Liver (tissue), 9 donors: ENCODE results near the gene KLF16. TPM values are rescaled to one million over a fixed set of nuclear protein-coding genes. Genes with fewer than 3 reads are reported as not detected.

Experiments
- DNase-seq: peaks from one replicate; pipeline ENCODE4 v3.0.0-alpha.2; 2017; ENCODE audit warnings: low spot score
- H3K27ac ChIP-seq, 2 donors: one replicate each; pipeline ENCODE4 v1.7.0; 2013; ENCODE audit warnings: inconsistent platforms in 2 of 2, low read length in 2 of 2, control low read depth in 1 of 2, low read depth in 1 of 2, mild to moderate bottlenecking in 1 of 2
- H3K27me3 ChIP-seq, 4 donors: one replicate each; pipeline versions ENCODE4 v1.6.1 to v1.7.0; 2013; ENCODE audit warnings: low read length in 3 of 4, inconsistent platforms in 1 of 4, mild to moderate bottlenecking in 1 of 4, moderate library complexity in 1 of 4; ENCODE audit not compliant: control insufficient read depth in 4 of 4, insufficient read depth in 4 of 4
- H3K36me3 ChIP-seq, 4 donors: one replicate each; pipeline versions ENCODE4 v1.6.1 to v1.7.0; 2013; ENCODE audit warnings: low read length in 3 of 4, mild to moderate bottlenecking in 3 of 4, low read depth in 1 of 4, moderate library complexity in 1 of 4; ENCODE audit not compliant: control insufficient read depth in 4 of 4, insufficient read depth in 3 of 4
- H3K4me1 ChIP-seq, 4 donors: one replicate each; pipeline versions ENCODE4 v1.6.1 to v1.7.0; 2013; ENCODE audit warnings: low read length in 3 of 4, mild to moderate bottlenecking in 3 of 4, moderate library complexity in 1 of 4; ENCODE audit not compliant: control insufficient read depth in 4 of 4, insufficient read depth in 4 of 4
- H3K4me3 ChIP-seq, 3 donors: one replicate each; pipeline versions ENCODE4 v1.6.1 to v1.7.0; 2013; ENCODE audit warnings: low read length in 3 of 3, control low read depth in 1 of 3, low read depth in 1 of 3, mild to moderate bottlenecking in 1 of 3
- H3K9ac ChIP-seq, 2 donors: one replicate each; pipeline ENCODE4 v1.7.0; 2013; ENCODE audit warnings: low read length in 2 of 2, mild to moderate bottlenecking in 2 of 2, moderate library complexity in 2 of 2, control low read depth in 1 of 2, low read depth in 1 of 2
- H3K9me3 ChIP-seq, 4 donors: one replicate each; pipeline versions ENCODE4 v1.6.1 to v1.7.0; 2013; ENCODE audit warnings: low read length in 3 of 4; ENCODE audit not compliant: control insufficient read depth in 4 of 4
- CTCF ChIP-seq: fragments of 150-350 bp; IDR thresholded peaks from 2 replicates; pipeline ENCODE4 v1.5.1; 2017; ENCODE audit warnings: improper control_type of control experiment, low read depth, low read length; ENCODE audit not compliant: missing input control
- EGR1 ChIP-seq, 2 donors: IDR thresholded peaks; 2 replicates each; pipeline ENCODE4 v1.6.1; 2016 to 2018; ENCODE audit warnings: antibody characterized with exemption in 2 of 2, low read depth in 2 of 2
- FOXA1 ChIP-seq: IDR thresholded peaks from 2 replicates; pipeline ENCODE4 v1.6.1; 2016; ENCODE audit warnings: antibody characterized with exemption
- FOXA2 ChIP-seq: IDR thresholded peaks from 2 replicates; pipeline ENCODE4 v1.6.1; 2016; ENCODE audit warnings: antibody characterized with exemption
- HNF4G ChIP-seq: IDR thresholded peaks from 2 replicates; pipeline ENCODE4 v1.6.1; 2016; ENCODE audit warnings: antibody characterized with exemption
- JUND ChIP-seq, 2 donors: IDR thresholded peaks; 2 replicates each; pipeline ENCODE4 v1.6.1; 2016; ENCODE audit warnings: antibody characterized with exemption in 2 of 2
- NR2F2 ChIP-seq: IDR thresholded peaks from 2 replicates; pipeline ENCODE4 v1.6.1; 2016; ENCODE audit warnings: antibody characterized with exemption
- RAD21 ChIP-seq, 2 donors: IDR thresholded peaks; 2 replicates each; pipeline ENCODE4 v1.6.1; 2016; ENCODE audit warnings: antibody characterized with exemption in 2 of 2, mild to moderate bottlenecking in 2 of 2
- SP1 ChIP-seq: IDR thresholded peaks from 2 replicates; pipeline ENCODE4 v1.6.1; 2018; ENCODE audit warnings: antibody characterized with exemption, mild to moderate bottlenecking
- TAF1 ChIP-seq: conservative IDR thresholded peaks from 2 replicates; pipeline ENCODE4 v1.6.1; 2016; ENCODE audit warnings: antibody characterized with exemption, mild to moderate bottlenecking
- YY1 ChIP-seq: IDR thresholded peaks from 2 replicates; pipeline ENCODE4 v1.6.1; 2016; ENCODE audit warnings: antibody characterized with exemption, mild to moderate bottlenecking
- WGBS: extraction: QIAGEN DNeasy Blood & Tissue Kit; methylation state at CpG from one replicate; pipeline ENCODE4 v1.1.7; 2013; 5-methylcytosine and 5-hydroxymethylcytosine counted together
- polyA plus RNA-seq, 2 donors: library from polyadenylated mRNA; stranded (reverse) in 1 of 2; unstranded in 1 of 2; fragments of 200-250 nt in 1 of 2; fragments of >200 nt in 1 of 2; fragmentation: Nextera tagmentation in 1 of 2; extraction: Ambion mirVana in 1 of 2; gene quantifications; one replicate each; pipeline versions ENCODE4 v1.2.1 to v1.2.3, GENCODE V29; 2013 to 2015
- total RNA-seq, 2 donors: library from RNA; depleted of rRNA; stranded (reverse); fragments of >200 nt; gene quantifications; one replicate each; pipeline ENCODE4 v1.2.3, GENCODE V29; 2014
- TF ChIP-seq, protein P1 (sequence below): IDR thresholded peaks from 2 replicates; pipeline ENCODE4 v1.6.1; 2016; ENCODE audit warnings: antibody characterized with exemption
- TF ChIP-seq, protein P2 (sequence below): IDR thresholded peaks from 2 replicates; pipeline ENCODE4 v1.6.1; 2016; ENCODE audit warnings: antibody characterized with exemption
- donor health status: healthy.
- donor health status: healthy.
- donor health status: healthy.
- donor health status: healthy.
- donor health status: healthy.

The KLF16 gene
- total and polyA plus RNA-seq, 4 donors, result 1.2 to 14.8 (median 6.0) TPM

DNA sequence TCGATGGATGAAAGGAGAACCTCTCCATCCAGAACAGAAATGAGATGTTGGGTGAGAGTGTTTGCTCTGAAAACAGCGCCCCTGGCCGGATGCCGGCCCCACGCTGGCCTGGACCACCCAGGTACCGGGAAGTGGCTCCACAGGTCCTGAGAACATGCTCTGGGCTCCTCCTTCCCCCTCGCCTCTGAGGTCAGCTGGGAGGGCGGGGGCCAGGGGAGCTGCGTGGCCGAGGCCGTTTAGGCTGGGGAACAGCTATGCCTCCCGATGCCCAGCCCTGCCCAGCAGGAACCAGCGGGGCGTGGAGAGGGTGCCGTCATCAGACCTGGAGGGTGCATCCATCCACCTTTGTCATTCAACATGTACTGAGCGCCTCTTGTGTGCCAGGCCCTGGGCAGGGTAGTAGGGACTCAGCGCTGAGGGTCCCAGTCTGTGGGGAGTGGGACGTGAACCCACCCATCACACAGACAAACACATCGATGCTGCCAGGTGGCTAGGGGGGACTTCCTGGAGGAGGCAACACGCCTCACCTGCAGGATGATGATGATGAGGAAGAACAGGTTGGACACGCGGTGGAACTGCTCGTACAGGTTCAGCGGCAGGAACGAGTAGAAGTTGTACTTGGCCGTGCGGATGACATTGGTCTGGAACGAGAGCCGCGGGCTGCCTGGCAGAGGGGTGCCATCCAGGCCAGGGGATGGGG, 55.5 kb downstream of the KLF16 start:
- no peaks in the 10 kb centered on the region for H3K9me3 ChIP-seq
- H3K4me3 ChIP-seq, result no peak overlapping the region
- no peak for TF ChIP-seq EGR1 (IDR thresholded peaks at IDR 0.05; ENCODE audit: low read depth in 2 of 2)
- no peak for TF ChIP-seq FOXA1
- no peak for TF ChIP-seq YY1
- TF ChIP-seq JUND (IDR thresholded peaks at IDR 0.05), result no peak
- no peak for TF ChIP-seq FOXA2
- TF ChIP-seq HNF4G, result no peak
- no peak for TF ChIP-seq RAD21 (IDR thresholded peaks at IDR 0.05)
- no peak overlapping the region for H3K9ac ChIP-seq
- no peaks in the 10 kb centered on the region for H3K27me3 ChIP-seq
- 73% methylated on average over 30 of the region's 30 CpGs for WGBS
- DNase-seq, result no peak
- no peaks in the 10 kb centered on the region for H3K36me3 ChIP-seq
- peaks cover under 1 to 13% (median 5%) of the 10 kb centered on the region in 4 donors for H3K4me1 ChIP-seq
- no peak overlapping the region for H3K27ac ChIP-seq

GRCh38 chr19:1807030-1807694, 56.2 kb downstream of the KLF16 start:
- WGBS, result 72% methylated on average over 28 of the region's 28 CpGs
- DNase-seq, result no peak
- no peak overlapping the region for H3K9ac ChIP-seq

GRCh38 chr19:1806184-1807029, 57.0 kb downstream of the KLF16 start:
- DNase-seq, result no peak
- H3K36me3 ChIP-seq, result no peaks in the 10 kb centered on the region
- TF ChIP-seq RAD21 (IDR thresholded peaks at IDR 0.05) (no peak), CTCF (no peak), TAF1 (no peak), NR2F2 (no peak), FOXA1 (no peak), SP1 (no peak)
- TF ChIP-seq, protein P1, sequence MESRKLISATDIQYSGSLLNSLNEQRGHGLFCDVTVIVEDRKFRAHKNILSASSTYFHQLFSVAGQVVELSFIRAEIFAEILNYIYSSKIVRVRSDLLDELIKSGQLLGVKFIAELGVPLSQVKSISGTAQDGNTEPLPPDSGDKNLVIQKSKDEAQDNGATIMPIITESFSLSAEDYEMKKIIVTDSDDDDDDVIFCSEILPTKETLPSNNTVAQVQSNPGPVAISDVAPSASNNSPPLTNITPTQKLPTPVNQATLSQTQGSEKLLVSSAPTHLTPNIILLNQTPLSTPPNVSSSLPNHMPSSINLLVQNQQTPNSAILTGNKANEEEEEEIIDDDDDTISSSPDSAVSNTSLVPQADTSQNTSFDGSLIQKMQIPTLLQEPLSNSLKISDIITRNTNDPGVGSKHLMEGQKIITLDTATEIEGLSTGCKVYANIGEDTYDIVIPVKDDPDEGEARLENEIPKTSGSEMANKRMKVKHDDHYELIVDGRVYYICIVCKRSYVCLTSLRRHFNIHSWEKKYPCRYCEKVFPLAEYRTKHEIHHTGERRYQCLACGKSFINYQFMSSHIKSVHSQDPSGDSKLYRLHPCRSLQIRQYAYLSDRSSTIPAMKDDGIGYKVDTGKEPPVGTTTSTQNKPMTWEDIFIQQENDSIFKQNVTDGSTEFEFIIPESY, result no peak
- TF ChIP-seq, protein P2, sequence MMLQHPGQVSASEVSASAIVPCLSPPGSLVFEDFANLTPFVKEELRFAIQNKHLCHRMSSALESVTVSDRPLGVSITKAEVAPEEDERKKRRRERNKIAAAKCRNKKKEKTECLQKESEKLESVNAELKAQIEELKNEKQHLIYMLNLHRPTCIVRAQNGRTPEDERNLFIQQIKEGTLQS, result no peak
- no peaks in the 10 kb centered on the region for H3K27me3 ChIP-seq
- no peak overlapping the region for H3K9ac ChIP-seq
- no peaks in the 10 kb centered on the region for H3K4me1 ChIP-seq
- H3K9me3 ChIP-seq, result no peaks in the 10 kb centered on the region
- 82% methylated on average over 45 of the region's 45 CpGs for WGBS
- no peak overlapping the region for H3K4me3 ChIP-seq
- no peak overlapping the region for H3K27ac ChIP-seq

More at GRCh38 chr19:1807030-1807694, 56.2 kb downstream of the KLF16 start:
- H3K9me3 ChIP-seq, result no peaks in the 10 kb centered on the region
- TF ChIP-seq SP1, result no peak
- H3K36me3 ChIP-seq, result no peaks in the 10 kb centered on the region
- H3K4me3 ChIP-seq, result no peak overlapping the region
- H3K4me1 ChIP-seq, result peaks cover 0 to 7% (median 2%) of the 10 kb centered on the region in 4 donors
- no peaks in the 10 kb centered on the region for H3K27me3 ChIP-seq
- H3K27ac ChIP-seq, result no peak overlapping the region
